ENCODE data around the gene NOS1. TPM values are rescaled to one million over a fixed set of nuclear protein-coding genes. Genes with fewer than 3 reads are reported as not detected.
A peak's percentile ranks its signal among the peaks of the same experiment; 100 is the strongest.
"Not testable (repeated sequence)": the region's sequence is repeated elsewhere in the genome, so short reads cannot be mapped to it uniquely, and the experiment has no call there.

NOS1 gene
- polyA plus RNA-seq, 1 donor: 0.81 TPM

DNA sequence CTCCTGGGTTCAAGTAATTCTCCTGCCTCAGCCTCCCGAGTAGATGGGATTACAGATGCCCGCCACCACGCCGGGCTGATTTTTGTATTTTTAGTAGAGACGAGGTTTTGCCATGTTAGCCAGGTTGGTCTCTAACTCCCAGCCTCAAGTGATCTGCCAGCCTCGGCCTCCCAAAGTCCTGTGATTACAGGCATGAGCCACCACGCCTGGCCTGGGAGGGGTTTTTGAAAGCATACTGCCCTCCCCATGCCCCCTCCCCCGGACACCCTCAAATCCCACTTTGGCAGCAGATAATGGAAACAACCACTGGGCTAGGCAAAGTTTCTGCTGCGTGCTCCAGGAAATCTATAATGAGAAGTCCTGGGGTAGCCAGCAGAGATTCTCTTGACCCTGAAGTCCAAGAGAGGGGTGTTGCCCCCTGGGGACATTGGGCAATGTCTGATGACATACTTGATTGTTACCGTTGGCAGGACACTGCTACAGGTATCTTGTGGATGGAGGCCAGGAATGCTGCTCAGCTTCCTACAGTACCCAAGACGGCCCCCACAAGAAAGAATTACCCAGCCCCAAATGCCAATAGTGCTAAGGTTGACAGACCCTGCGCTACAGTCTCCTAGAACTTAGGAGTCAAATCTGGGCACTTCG, 152.5 kb downstream of the NOS1 start:
- no peak for DNase-seq

DNA sequence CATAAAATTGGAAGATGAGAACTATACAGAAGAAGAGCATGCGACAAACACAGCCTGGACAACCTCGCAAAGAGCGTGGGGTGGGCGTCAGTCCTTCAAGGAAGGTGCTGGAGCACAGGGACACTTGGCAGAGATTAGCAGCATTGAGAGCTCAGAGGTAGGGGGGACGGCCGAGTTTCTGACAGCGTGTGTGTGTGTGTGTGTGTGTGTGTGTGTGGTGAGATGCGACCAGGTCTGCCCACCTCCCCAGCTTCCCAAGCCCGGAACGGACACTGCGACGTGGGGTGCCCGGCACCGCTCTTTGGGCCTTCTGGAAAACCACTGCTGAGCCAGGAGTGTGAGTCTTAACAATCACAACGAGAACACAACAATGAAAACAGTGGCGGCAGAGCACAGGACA, 153.2 kb downstream of the NOS1 start:
- no peak for DNase-seq

DNA sequence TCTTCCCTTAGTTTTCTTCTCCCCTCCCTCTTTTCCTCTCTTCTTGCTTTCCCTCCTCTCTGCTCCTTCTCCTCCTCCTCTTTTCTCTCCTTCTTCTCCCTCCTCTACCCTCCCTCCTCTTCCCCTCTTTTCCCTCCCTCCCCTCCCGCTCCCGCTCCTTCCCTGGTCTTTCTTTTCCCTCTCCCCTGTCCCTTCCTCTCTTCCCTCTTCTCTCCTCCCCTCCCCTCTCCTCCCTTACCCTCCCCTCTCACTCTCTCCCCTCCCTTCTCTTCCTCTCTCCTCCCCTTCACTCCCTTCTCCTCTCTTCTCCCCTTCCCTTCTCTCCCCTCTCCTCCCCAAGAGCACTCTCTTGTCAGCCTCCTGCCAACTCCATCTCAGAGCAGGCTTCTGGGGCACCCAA, 153.8 kb downstream of the NOS1 start:
- DNase-seq: no peak

DNA sequence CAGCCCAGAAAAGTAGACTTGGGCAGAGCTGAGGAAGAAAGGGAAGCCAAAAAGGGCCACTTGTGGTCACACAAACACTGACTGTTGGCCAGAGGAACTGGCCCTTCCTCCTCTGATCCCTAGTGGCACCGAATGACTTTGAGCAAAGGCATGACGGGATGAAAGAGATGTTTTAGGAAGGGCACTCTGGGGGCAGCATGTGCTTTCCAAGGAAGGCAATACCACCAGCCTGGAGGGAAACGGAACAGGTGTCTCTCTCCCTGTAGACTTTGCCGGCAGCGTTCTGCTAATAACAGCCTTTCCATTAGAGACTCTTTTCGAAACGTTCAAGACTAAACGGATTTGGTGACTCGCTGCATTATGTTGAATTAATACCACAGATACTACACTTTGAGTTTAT, 158.9 kb downstream of the NOS1 start:
- no peak for DNase-seq

DNA sequence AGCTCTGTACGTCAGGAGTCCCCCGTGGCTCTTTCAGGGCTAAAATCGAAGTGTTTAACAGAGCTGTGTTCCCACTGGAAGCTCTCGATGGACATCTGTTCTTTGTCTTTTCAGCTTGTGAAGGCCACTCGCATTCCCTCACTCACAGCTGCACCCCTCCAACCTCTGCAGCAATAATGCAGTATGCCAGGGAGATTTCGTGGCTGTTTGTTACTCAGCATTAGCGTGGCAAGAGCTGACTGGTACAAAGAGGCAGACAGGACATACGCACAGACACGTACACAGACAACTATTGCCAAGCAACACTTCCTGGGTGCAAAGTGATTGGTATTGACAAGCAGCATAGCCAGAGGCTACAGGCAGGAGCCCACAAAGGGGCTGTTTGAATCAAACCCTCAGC, 159.4 kb downstream of the NOS1 start:
- DNase-seq: no peak

DNA sequence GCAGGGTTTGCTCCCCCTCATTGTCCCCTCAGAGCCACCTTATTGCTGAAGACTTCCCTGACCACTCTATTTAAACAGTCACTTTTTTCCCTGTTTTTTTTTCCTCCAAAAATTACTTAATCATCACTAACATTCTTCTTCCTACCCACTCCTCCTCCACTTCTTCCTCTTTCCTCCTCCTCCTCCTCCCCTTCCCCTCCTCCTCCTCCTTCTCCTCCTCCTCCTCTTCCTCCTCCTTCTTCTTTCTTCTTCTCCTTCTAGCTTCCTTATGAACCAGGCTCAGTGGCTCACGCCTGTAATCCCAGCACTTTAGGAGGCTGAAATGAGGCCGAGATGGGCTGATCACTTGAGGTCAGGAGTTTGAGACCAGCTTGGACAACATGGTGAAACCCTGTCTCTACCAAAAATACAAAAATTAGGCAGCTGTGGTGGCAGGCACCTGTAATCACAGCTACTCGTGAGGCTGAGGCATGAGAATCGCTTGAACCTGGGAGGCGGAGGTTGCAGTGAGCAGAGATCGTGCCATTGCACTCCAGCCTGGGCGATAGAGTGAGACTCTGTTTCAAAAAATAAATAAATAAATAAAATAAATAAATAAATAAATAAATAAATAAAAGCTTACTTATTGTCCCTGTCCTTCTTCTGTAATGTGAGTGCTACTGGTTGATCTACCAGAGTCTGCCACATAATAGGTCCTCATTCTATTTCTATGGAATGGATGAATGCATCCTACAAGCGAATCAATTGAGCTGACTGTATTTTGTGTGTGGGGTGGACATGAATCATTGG, 161.3 kb downstream of the NOS1 start:
- not testable (repeated sequence) for DNase-seq

DNA sequence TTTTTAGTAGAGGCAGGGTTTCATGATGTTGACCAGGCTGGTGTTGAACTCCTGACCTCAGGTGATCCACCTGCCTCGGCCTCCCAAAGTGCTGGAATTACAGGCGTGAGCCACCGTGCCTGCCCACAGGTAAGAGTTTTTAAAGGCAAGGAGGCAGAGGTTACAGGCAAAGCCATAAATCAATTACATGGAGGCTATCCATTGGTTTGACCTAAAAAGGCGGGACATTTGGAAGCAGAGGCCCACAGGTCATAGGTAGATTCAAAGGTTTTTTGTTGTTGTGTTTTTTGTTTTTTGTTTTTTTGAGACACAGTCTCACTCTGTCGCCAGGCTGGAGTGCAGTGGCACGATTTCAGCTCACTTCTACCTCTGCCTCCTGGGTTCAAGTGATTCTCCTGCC, 165.1 kb downstream of the NOS1 start:
- DNase-seq: not testable (repeated sequence)

DNA sequence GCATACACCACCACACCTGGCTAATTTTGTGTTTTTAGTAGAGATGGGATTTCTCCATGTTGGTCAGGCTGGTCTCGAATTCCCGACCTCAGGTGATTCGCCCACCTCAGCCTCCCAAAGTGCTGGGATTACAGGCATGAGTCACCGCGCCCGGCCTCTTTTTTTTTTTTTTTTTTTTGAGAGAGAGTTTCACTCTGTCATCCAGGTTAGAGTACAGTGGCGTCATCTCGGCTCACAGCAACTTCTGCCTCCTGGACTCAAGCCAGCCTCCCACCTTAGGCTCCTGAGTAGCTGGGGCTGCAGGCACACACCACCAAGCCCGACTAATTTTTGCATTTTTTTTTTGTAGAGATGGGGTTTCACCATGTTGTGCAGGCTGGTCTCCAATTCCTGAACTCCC, 166.4 kb downstream of the NOS1 start:
- not testable (repeated sequence) for DNase-seq

DNA sequence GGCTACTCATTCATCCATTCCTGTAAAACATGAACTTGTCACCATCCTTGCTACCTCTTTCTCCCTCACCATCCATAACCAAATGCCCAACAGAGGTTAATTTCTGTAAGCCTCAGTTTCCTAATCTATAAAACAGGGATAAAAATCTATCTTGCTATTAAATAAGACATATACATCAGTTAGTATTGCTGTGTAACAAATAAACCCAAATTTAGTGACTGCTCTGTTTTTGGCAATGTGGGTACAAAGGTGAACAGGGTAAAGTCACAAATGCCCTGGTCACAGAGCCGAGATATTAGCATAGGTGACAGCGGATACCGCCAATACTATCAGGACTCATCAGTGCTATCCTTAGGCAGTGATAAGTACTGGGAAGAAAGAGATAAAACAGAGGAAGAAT, 167.5 kb downstream of the NOS1 start:
- no peak for DNase-seq

DNA sequence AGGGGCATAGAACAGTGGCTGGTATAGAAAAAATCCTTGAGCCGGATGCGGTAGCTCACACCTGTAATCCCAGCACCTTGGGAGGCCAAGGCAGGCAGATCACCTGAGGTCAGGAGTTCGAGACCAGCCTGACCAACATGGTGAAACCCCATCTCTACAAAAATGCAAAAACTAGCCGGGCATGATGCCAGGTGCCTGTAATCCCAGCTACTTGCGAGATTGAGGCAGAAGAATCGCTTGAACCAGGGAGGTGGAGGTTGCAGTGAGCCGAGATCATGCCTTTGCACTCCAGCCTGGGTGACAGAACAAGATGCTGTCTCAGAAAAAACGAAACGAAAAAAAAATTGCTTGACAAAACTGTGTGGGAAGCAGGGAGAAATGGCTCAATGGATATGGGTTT, 168.8 kb downstream of the NOS1 start:
- not testable (repeated sequence) for DNase-seq

DNA sequence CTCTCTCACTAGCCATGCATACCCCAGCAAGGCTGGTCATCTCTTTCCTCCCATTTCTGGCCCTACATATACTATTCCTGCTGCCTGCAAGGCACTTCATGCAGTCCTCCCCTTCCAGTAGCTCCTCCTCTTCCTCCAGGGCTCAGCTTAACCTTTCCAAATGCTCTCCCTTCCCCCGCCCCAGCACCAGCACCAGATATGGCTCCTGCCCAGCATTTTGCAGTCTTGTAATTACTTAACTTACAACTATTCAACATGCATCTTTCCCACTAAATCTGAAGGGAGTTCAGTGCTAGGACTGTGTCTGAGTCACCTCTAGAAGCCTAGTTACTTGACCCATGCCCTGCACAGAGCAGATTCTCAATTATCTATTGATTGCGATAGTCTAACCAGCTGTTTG, 169.4 kb downstream of the NOS1 start:
- no peak for DNase-seq

DNA sequence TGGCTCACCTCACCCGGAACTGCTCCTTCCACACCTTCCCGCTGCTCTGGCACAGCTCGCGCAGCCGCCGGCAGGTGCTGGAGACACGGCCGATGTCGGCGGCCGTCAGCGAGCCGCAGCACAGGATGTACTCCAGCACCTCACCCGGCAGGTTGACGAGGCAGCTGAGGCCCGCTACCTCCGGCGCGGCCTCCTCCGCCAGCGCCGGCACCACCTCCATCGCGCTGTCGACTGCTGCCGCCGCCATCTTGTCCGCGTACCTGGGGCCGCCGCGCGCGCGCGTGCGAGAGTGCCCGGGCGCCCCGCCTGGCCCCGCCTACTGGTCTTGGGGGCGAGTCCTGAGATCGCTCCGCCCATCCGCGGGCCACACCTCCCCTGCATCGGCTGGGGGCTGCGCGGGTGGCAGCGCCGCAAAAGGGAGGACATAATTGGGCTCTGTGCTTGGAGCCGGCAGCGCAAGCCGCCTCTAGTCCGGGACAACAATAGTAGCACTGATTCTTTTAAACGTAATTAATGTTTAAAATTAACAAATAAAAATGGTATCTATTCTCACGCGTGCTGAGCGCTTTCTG, 171.1 kb downstream of the NOS1 start, which contains the start of gene FBXO21:
TSS of gene FBXO21 (minus strand) at position 261 of the 572 bp plus-strand sequence. CDS start at position 247, 14 bp downstream.
- DNase-seq: peak; percentile 89

DNA sequence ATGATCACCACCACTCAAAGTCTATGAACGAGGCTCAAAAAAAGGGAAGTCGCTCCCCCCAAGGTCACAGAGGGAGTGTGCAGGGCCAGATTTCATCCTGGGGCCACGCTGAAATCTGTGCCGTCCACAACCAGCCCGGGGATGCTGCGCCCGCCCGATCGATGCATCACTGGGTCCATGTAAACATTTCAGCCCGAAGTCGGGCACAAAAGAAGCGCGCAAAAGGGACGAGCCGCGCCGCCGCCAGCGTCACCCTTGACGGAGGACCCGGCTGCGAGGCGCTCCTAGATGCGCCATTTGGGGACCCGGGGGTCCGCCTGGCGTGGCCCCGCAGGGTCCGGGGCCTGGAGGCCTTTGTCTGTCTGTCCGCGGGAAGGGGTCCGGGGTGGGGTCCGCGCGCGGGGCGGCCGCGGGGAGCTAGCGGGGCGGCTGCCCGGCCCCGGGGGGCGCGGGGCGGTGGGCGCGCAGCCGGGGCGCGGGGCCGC, 171.7 kb downstream of the NOS1 start:
- DNase-seq: peak; percentile 20

DNA sequence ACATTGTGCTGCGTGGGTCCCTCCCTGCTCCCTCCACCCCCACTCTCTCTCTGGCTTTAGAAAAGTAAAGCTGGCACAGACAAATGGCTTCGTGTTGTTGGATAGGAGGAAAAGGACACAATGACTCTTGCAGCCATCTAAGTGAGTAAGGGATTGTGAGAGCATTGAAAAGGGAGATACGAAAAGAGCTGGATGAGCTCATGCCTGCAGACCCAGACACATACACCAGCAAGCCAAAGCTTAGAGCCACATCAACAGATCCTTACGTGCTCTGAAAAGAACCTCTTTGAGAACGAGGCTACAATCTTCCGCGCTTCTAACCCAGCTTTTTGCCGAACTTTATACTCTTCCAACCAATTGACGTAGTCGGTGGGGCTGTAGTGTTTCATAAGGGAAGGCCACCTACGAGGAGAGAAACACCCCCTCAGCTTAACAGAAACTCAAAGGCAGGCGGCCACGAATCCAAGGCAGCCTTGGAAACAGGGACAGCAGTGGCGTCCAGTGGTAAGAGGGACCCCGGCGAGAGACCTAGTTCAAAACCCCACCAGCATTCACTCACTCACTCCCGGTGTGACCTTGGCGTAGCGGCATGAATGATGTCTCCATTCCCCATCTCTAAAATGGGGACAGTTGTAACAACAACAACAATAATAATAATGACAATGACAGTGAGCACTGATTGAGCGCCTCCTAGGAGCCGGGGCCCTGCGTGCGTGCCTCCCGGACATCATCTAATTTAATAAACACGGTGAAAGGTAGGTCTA, 172.3 kb downstream of the NOS1 start:
- DNase-seq: peak; percentile 31

DNA sequence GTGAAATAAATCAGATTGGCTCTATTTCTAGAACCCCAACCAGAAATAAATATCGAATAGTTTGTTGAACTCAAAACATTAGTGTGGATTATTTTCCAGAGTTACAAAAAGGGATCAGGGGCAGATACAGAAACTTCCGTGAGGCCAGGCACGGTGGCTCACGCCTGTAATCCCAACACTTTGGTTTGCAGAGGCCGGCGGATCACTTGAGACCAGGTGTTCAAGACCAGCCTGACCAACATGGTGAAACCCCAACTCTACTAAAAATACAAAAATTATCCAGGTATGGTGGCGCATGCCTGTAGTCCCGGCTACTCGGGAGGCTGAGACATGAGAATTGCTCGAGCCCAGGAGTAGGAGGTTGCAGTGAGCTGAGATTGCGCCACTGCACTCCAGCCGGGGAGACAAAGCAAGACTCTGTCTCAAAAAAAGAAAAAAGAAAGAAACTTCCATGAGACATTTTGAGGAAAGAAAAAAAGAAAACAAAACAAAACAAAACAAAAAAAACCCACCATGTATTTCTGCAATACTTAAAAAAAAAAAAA, 173.2 kb downstream of the NOS1 start:
- no peak for DNase-seq

DNA sequence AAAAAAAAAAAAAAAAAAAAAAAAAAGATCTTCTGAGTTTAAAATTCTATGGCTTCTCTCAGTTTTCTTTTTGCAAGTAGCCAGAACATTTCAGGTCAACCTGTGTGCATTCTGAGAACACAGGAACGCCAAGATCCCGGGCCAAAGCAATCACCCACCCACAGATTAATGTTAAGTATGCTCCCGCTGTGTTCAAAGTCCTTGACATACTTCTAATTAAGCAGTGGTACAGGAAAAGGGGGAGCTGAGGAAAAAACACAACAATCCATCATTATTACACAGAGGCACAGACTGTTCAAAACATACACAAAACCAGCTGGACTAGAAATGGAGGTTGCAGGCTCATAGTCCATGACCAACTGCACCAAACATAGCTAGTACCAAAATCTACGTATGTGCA, 174.0 kb downstream of the NOS1 start:
- peak; percentile 30 for DNase-seq

DNA sequence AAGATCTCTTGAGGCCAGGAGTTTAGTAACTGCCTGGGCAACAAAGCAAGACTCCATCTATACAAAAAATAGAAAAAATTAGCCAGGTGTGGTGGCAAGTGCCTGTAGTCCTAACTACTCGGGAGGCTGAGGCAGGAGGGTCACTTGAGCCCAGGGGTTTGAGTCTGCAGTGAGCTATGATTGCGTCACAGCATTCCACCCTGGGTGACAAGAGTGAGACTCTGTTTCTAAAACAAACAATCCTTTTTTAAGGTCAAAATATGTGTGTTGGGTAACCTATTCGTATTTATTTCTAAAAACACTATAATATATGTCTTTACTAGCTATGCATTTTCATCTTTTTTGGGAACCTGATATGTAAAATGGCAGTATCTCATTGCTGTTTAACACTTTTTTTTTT, 178.6 kb downstream of the NOS1 start:
- no peak for DNase-seq

DNA sequence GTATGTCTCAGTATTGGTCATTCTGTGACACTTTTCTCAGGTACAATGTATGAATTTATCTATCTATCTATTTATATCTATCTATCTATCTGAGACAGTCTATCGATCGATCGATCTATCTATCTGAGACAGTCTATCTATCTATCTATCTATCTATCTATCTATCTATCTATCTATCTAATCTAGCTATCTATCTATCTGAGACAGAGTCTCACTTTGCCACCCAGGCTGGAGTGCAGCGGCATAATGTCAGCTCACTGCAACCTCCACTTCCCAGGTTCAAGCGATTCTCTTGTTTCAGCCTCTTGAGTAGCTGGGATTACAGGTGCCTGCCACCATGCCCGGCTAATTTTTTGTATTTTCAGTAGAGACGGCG, 180.0 kb downstream of the NOS1 start:
- DNase-seq: not testable (repeated sequence)

DNA sequence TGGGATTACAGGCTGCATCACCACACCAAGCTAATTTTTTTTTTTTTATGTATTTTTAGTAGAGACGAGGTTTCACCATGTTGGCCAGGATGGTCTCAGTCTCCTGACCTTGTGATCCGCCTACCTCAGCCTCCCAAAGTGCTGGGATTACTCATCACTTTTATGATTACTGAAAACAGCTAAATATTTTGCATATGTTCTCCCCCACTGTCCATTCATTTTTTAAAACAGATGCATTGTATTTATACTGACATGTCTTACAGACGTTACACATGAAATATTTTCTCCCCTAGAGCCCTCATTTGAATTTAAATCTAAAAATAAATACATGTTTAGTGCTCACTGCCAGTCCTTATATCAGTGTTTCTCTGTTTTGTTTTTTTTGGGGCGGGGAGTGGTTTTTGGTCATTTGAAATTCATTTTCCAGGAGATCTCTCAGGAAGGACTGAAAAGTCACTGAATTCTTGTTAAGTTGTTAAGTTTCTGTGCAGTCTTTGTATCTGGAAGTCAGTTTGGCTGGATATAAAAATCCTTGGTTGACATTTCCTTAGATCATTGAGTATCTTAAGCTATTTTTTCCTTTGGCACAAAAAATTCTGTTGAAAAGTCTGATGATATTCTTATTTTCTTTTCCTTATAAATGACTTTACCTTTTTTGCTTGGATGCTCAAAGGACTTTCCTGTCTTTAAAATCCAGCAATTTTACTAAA, 180.5 kb downstream of the NOS1 start:
- no peak for DNase-seq

DNA sequence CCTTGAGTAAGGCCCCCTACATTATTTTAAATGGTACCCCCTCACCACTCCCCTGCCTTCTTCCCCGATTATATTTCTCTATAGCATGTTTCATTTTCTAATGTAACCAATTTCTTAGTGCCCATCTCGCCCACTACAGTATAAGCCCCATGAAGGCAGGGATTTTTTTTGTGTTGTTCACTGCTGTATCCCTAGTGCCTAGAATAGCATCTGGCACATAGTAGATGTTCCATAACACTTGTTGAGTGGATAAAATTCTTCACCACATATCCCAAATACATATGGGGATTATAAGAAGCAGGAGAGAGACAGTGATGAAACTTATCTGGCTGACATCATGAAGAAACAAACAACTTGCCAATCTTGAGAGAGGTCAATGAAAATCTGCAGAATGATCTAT, 182.7 kb downstream of the NOS1 start:
- no peak for DNase-seq

DNA sequence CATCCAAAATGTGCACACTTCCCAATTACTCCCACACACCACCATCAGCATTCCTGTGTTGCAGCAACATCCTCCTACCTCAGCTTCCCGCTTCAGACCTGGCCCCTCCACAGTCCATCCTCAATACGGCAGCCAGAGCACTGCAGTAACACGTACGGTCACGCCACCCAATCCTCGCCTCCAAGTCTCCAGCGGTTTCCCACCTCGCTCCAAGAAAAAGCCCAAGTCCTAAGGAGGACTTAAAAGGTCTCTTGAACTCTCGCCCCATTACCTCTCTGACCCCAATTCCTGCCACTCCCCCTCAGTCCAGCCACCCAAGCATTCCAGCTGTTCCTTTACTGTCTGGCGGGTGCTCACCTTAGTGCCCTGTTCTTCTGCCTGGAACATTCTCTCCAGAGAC, 183.1 kb downstream of the NOS1 start:
- DNase-seq: no peak

DNA sequence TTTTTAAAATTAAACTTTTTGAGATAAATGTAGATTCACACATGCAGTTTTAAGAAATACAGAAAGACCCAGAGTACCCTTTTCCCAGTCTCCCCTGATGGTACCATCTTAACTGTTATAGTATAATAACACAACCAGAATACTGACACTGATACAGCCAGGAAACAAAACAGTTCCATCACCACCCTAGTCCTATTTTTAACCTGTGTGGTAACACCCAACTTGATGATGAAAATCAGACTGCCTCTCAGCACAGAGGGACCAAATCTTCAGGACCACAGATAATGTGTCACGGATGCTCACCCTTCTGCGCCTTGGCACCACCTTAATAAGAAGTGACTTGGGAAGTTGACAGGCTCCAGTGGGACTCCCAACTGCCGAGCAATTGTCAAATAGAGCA, 189.3 kb downstream of the NOS1 start:
- DNase-seq: no peak

All from left kidney (tissue), 2 donors.